Liver (tissue), 9 donors: ENCODE data around the gene SLC6A18. TPM values are rescaled to one million over a fixed set of nuclear protein-coding genes. Genes with fewer than 3 reads are reported as not detected.

Experiments
- DNase-seq: peaks from one replicate; pipeline ENCODE4 v3.0.0-alpha.2; 2017; ENCODE audit warnings: low spot score
- H3K27ac ChIP-seq, 2 donors: one replicate each; pipeline ENCODE4 v1.7.0; 2013; ENCODE audit warnings: inconsistent platforms in 2 of 2, low read length in 2 of 2, control low read depth in 1 of 2, low read depth in 1 of 2, mild to moderate bottlenecking in 1 of 2
- H3K27me3 ChIP-seq, 4 donors: one replicate each; pipeline versions ENCODE4 v1.6.1 to v1.7.0; 2013; ENCODE audit warnings: low read length in 3 of 4, inconsistent platforms in 1 of 4, mild to moderate bottlenecking in 1 of 4, moderate library complexity in 1 of 4; ENCODE audit not compliant: control insufficient read depth in 4 of 4, insufficient read depth in 4 of 4
- H3K36me3 ChIP-seq, 4 donors: one replicate each; pipeline versions ENCODE4 v1.6.1 to v1.7.0; 2013; ENCODE audit warnings: low read length in 3 of 4, mild to moderate bottlenecking in 3 of 4, low read depth in 1 of 4, moderate library complexity in 1 of 4; ENCODE audit not compliant: control insufficient read depth in 4 of 4, insufficient read depth in 3 of 4
- H3K4me1 ChIP-seq, 4 donors: one replicate each; pipeline versions ENCODE4 v1.6.1 to v1.7.0; 2013; ENCODE audit warnings: low read length in 3 of 4, mild to moderate bottlenecking in 3 of 4, moderate library complexity in 1 of 4; ENCODE audit not compliant: control insufficient read depth in 4 of 4, insufficient read depth in 4 of 4
- H3K4me3 ChIP-seq, 3 donors: one replicate each; pipeline versions ENCODE4 v1.6.1 to v1.7.0; 2013; ENCODE audit warnings: low read length in 3 of 3, control low read depth in 1 of 3, low read depth in 1 of 3, mild to moderate bottlenecking in 1 of 3
- H3K9ac ChIP-seq, 2 donors: one replicate each; pipeline ENCODE4 v1.7.0; 2013; ENCODE audit warnings: low read length in 2 of 2, mild to moderate bottlenecking in 2 of 2, moderate library complexity in 2 of 2, control low read depth in 1 of 2, low read depth in 1 of 2
- H3K9me3 ChIP-seq, 4 donors: one replicate each; pipeline versions ENCODE4 v1.6.1 to v1.7.0; 2013; ENCODE audit warnings: low read length in 3 of 4; ENCODE audit not compliant: control insufficient read depth in 4 of 4
- FOXA2 ChIP-seq: IDR thresholded peaks from 2 replicates; pipeline ENCODE4 v1.6.1; 2016; ENCODE audit warnings: antibody characterized with exemption
- GABPA ChIP-seq, 2 donors: IDR thresholded peaks in 1 of 2; conservative IDR thresholded peaks in 1 of 2; 2 replicates each; pipeline ENCODE4 v1.6.1; 2016; ENCODE audit warnings: antibody characterized with exemption in 2 of 2, mild to moderate bottlenecking in 1 of 2, moderate library complexity in 1 of 2
- HNF4A ChIP-seq, 2 donors: conservative IDR thresholded peaks; 2 replicates each; pipeline ENCODE4 v1.6.1; 2016; ENCODE audit warnings: antibody characterized with exemption in 2 of 2, mild to moderate bottlenecking in 2 of 2
- HNF4G ChIP-seq: IDR thresholded peaks from 2 replicates; pipeline ENCODE4 v1.6.1; 2016; ENCODE audit warnings: antibody characterized with exemption
- JUND ChIP-seq, 2 donors: IDR thresholded peaks; 2 replicates each; pipeline ENCODE4 v1.6.1; 2016; ENCODE audit warnings: antibody characterized with exemption in 2 of 2
- NR2F2 ChIP-seq: IDR thresholded peaks from 2 replicates; pipeline ENCODE4 v1.6.1; 2016; ENCODE audit warnings: antibody characterized with exemption
- RAD21 ChIP-seq, 2 donors: IDR thresholded peaks; 2 replicates each; pipeline ENCODE4 v1.6.1; 2016; ENCODE audit warnings: antibody characterized with exemption in 2 of 2, mild to moderate bottlenecking in 2 of 2
- RXRA ChIP-seq, 2 donors: IDR thresholded peaks; 2 replicates each; pipeline ENCODE4 v1.6.1; 2017 to 2018; ENCODE audit warnings: antibody characterized with exemption in 2 of 2, mild to moderate bottlenecking in 1 of 2
- SP1 ChIP-seq: IDR thresholded peaks from 2 replicates; pipeline ENCODE4 v1.6.1; 2018; ENCODE audit warnings: antibody characterized with exemption, mild to moderate bottlenecking
- TAF1 ChIP-seq: conservative IDR thresholded peaks from 2 replicates; pipeline ENCODE4 v1.6.1; 2016; ENCODE audit warnings: antibody characterized with exemption, mild to moderate bottlenecking
- YY1 ChIP-seq: IDR thresholded peaks from 2 replicates; pipeline ENCODE4 v1.6.1; 2016; ENCODE audit warnings: antibody characterized with exemption, mild to moderate bottlenecking
- WGBS: extraction: QIAGEN DNeasy Blood & Tissue Kit; methylation state at CpG from one replicate; pipeline ENCODE4 v1.1.7; 2013; 5-methylcytosine and 5-hydroxymethylcytosine counted together
- polyA plus RNA-seq, 2 donors: library from polyadenylated mRNA; stranded (reverse) in 1 of 2; unstranded in 1 of 2; fragments of 200-250 nt in 1 of 2; fragments of >200 nt in 1 of 2; fragmentation: Nextera tagmentation in 1 of 2; extraction: Ambion mirVana in 1 of 2; gene quantifications; one replicate each; pipeline versions ENCODE4 v1.2.1 to v1.2.3, GENCODE V29; 2013 to 2015
- total RNA-seq, 2 donors: library from RNA; depleted of rRNA; stranded (reverse); fragments of >200 nt; gene quantifications; one replicate each; pipeline ENCODE4 v1.2.3, GENCODE V29; 2014
- TF ChIP-seq, protein P1 (sequence below): fragments of 150-350 bp; IDR thresholded peaks from 2 replicates; pipeline ENCODE4 v1.5.1; 2017; ENCODE audit warnings: improper control_type of control experiment, low read depth, low read length; ENCODE audit not compliant: missing input control
- TF ChIP-seq, protein P2 (sequence below): IDR thresholded peaks from 2 replicates; pipeline ENCODE4 v1.6.1; 2016; ENCODE audit warnings: antibody characterized with exemption
- TF ChIP-seq, protein P3 (sequence below): IDR thresholded peaks from 2 replicates; pipeline ENCODE4 v1.6.1; 2016; ENCODE audit warnings: antibody characterized with exemption
- TF ChIP-seq, protein P4 (sequence below): IDR thresholded peaks from 2 replicates; pipeline ENCODE4 v1.6.1; 2016; ENCODE audit warnings: antibody characterized with exemption, mild to moderate bottlenecking
- donor health status: healthy.
- donor health status: healthy.
- donor health status: healthy.
- donor health status: healthy.
- donor health status: healthy.

SLC6A18 gene
- total and polyA plus RNA-seq, 4 donors = not detected

DNA sequence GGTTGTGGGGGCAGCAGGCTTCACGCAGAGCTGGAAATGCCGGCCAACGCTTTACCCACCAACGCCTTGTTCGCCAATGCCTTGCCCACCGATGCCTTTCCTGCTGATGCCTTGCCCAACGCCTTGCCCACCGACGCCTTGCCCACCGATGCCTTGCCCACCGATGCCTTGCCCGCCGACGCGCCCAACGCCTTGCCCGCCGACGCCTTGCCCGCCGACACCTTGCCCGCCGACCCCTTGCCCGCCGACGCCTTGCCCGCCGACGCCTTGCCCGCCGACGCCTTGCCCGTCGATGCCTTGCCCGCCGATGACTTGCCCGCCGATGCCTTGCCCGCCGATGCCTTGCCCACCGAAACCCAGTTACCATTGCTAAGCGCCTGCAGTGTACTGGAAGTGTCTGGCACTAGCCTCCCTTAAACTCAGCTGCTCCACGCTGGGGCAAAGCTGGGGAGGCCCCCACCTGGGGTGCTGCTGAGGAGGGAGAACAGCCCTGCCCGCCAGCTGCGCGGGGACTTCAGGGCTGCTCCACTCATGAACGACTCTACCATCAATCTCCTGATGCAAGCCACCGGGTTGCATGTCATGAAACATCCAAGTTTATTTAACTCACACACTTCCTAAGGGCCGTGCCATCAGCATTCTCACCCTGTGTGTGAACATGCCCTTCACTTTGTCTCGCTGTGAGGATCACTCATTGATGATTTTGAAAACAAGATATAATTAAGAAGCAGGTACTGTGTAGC is 1.8 kb downstream of the SLC6A18 start:
- Histone ChIP-seq H3K4me1 (no peaks in the 10 kb centered on the region), H3K36me3 (no peaks in the 10 kb centered on the region), H3K27ac (no peak overlapping the region), H3K4me3 (no peak overlapping the region), H3K9me3 (no peaks in the 10 kb centered on the region), H3K27me3 (no peaks in the 10 kb centered on the region), H3K9ac (no peak overlapping the region)
- TF ChIP-seq NR2F2 (no peak), FOXA2 (no peak), GABPA (IDR thresholded peaks at IDR 0.05 in 1 of 2, conservative IDR thresholded peaks at IDR 0.05 in 1 of 2) (no peak), JUND (IDR thresholded peaks at IDR 0.05) (no peak)
- TF ChIP-seq, protein P1, sequence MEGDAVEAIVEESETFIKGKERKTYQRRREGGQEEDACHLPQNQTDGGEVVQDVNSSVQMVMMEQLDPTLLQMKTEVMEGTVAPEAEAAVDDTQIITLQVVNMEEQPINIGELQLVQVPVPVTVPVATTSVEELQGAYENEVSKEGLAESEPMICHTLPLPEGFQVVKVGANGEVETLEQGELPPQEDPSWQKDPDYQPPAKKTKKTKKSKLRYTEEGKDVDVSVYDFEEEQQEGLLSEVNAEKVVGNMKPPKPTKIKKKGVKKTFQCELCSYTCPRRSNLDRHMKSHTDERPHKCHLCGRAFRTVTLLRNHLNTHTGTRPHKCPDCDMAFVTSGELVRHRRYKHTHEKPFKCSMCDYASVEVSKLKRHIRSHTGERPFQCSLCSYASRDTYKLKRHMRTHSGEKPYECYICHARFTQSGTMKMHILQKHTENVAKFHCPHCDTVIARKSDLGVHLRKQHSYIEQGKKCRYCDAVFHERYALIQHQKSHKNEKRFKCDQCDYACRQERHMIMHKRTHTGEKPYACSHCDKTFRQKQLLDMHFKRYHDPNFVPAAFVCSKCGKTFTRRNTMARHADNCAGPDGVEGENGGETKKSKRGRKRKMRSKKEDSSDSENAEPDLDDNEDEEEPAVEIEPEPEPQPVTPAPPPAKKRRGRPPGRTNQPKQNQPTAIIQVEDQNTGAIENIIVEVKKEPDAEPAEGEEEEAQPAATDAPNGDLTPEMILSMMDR = no peak
- 85% methylated on average over 50 of the region's 50 CpGs for WGBS
- no peak for DNase-seq

DNA sequence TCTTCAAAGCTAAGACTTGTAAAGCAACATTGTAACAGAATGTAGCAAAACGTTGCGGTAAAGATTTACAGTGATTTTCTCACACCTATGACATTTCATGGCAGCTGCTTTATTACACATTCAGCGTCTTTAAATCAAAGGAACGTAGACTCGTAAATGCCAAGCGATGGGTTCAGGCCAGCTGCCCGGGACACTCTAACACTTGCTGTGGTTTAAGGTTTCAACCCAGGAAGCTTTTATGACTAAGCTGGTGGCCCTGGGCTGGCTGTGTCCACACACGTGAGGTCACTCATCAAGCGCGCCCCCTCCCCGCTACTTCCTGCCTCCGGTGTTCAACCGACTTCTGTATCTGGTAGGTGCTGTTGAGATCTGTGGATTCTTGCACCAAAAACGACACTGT is 2.5 kb downstream of the SLC6A18 start:
- Histone ChIP-seq H3K27ac (no peak overlapping the region), H3K36me3 (no peaks in the 10 kb centered on the region), H3K4me3 (no peak overlapping the region), H3K4me1 (no peaks in the 10 kb centered on the region), H3K9me3 (no peaks in the 10 kb centered on the region), H3K27me3 (no peaks in the 10 kb centered on the region), H3K9ac (no peak overlapping the region)
- 69% methylated on average over 14 of the region's 14 CpGs for WGBS
- DNase-seq = no peak
- TF ChIP-seq YY1 (no peak), HNF4G (no peak), JUND (IDR thresholded peaks at IDR 0.05) (no peak), RAD21 (IDR thresholded peaks at IDR 0.05) (no peak), TAF1 (no peak), FOXA2 (no peak), GABPA (IDR thresholded peaks at IDR 0.05 in 1 of 2, conservative IDR thresholded peaks at IDR 0.05 in 1 of 2) (no peak), HNF4A (conservative IDR thresholded peaks at IDR 0.05) (no peak), SP1 (no peak), RXRA (IDR thresholded peaks at IDR 0.05) (no peak)
- TF ChIP-seq, protein P1 = no peak
- TF ChIP-seq, protein P2, sequence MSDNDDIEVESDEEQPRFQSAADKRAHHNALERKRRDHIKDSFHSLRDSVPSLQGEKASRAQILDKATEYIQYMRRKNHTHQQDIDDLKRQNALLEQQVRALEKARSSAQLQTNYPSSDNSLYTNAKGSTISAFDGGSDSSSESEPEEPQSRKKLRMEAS = no peak
- TF ChIP-seq, protein P3, sequence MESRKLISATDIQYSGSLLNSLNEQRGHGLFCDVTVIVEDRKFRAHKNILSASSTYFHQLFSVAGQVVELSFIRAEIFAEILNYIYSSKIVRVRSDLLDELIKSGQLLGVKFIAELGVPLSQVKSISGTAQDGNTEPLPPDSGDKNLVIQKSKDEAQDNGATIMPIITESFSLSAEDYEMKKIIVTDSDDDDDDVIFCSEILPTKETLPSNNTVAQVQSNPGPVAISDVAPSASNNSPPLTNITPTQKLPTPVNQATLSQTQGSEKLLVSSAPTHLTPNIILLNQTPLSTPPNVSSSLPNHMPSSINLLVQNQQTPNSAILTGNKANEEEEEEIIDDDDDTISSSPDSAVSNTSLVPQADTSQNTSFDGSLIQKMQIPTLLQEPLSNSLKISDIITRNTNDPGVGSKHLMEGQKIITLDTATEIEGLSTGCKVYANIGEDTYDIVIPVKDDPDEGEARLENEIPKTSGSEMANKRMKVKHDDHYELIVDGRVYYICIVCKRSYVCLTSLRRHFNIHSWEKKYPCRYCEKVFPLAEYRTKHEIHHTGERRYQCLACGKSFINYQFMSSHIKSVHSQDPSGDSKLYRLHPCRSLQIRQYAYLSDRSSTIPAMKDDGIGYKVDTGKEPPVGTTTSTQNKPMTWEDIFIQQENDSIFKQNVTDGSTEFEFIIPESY = no peak
- TF ChIP-seq, protein P4, sequence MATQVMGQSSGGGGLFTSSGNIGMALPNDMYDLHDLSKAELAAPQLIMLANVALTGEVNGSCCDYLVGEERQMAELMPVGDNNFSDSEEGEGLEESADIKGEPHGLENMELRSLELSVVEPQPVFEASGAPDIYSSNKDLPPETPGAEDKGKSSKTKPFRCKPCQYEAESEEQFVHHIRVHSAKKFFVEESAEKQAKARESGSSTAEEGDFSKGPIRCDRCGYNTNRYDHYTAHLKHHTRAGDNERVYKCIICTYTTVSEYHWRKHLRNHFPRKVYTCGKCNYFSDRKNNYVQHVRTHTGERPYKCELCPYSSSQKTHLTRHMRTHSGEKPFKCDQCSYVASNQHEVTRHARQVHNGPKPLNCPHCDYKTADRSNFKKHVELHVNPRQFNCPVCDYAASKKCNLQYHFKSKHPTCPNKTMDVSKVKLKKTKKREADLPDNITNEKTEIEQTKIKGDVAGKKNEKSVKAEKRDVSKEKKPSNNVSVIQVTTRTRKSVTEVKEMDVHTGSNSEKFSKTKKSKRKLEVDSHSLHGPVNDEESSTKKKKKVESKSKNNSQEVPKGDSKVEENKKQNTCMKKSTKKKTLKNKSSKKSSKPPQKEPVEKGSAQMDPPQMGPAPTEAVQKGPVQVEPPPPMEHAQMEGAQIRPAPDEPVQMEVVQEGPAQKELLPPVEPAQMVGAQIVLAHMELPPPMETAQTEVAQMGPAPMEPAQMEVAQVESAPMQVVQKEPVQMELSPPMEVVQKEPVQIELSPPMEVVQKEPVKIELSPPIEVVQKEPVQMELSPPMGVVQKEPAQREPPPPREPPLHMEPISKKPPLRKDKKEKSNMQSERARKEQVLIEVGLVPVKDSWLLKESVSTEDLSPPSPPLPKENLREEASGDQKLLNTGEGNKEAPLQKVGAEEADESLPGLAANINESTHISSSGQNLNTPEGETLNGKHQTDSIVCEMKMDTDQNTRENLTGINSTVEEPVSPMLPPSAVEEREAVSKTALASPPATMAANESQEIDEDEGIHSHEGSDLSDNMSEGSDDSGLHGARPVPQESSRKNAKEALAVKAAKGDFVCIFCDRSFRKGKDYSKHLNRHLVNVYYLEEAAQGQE = no peak
